Measurements from ENCODE around the gene GRIN2D.

Gene GRIN2D

GRCh38 chr19:48405850-48406249, 12.4 kb downstream of the GRIN2D start:
- no peak for TF ChIP-seq CTCF (conservative IDR thresholded peaks at IDR 0.05; ENCODE audit: low read depth)
- ChIA-PET CTCF (no interaction called here), POLR2A (ENCODE audit: low non-redundant PET) (no interaction called here)
- DNase-seq (ENCODE audit: low spot score): no peak
- H3K27ac ChIP-seq: no peak overlapping the region

- TF ChIP-seq CTCF (conservative IDR thresholded peaks at IDR 0.05; ENCODE audit: low read depth): no peak
- DNase-seq (ENCODE audit: low spot score): no peak
- ChIA-PET POLR2A (ENCODE audit: low non-redundant PET) (no interaction called here), CTCF (interaction anchor here (0.5 to 0.7 kb wide), 2 partner anchors 76 to 123 kb away, joined by 3 read pairs; no protein-coding TSS in a partner anchor)
- peak overlapping the region; percentile 44 for H3K27ac ChIP-seq
Observed at GRCh38 chr19:48413879-48414587, 20.6 kb downstream of the GRIN2D start.

- H3K27ac ChIP-seq: no peak overlapping the region
- POLR2A ChIA-PET (ENCODE audit: low non-redundant PET): no interaction called here
- DNase-seq (ENCODE audit: low spot score): peak; percentile 71
- CTCF ChIA-PET: interaction anchor here (0.5 kb wide), 1 partner anchor 149 kb away, joined by 3 read pairs; no protein-coding TSS in a partner anchor
- TF ChIP-seq CTCF (conservative IDR thresholded peaks at IDR 0.05; ENCODE audit: low read depth): no peak
Observed at GRCh38 chr19:48415395-48415794, 21.9 kb downstream of the GRIN2D start.

GRCh38 chr19:48415806-48416221, 22.3 kb downstream of the GRIN2D start:
- no peak for DNase-seq (ENCODE audit: low spot score)
- ChIA-PET POLR2A (ENCODE audit: low non-redundant PET) (no interaction called here), CTCF (no interaction called here)
- TF ChIP-seq CTCF (conservative IDR thresholded peaks at IDR 0.05; ENCODE audit: low read depth): no peak
- 0 out of 2 replicates have a peak overlapping the region, but pooled peaks have one; percentile 12 for H3K27ac ChIP-seq

GRCh38 chr19:48417421-48417820, 24.0 kb downstream of the GRIN2D start:
- no peak for DNase-seq (ENCODE audit: low spot score)
- TF ChIP-seq CTCF (conservative IDR thresholded peaks at IDR 0.05; ENCODE audit: low read depth): no peak
- ChIA-PET CTCF (interaction anchor here (0.6 kb wide), 1 partner anchor 56 kb away, joined by 3 read pairs; no protein-coding TSS in a partner anchor), POLR2A (ENCODE audit: low non-redundant PET) (no interaction called here)
- H3K27ac ChIP-seq: 0 out of 2 replicates have a peak overlapping the region, but pooled peaks have one; percentile 4

GRCh38 chr19:48418317-48419064, 25.0 kb downstream of the GRIN2D start:
- CTCF ChIA-PET: interaction anchor here (0.6 kb wide), 1 partner anchor 11 kb away, joined by 3 read pairs; no protein-coding TSS in a partner anchor
- POLR2A ChIA-PET (ENCODE audit: low non-redundant PET): no interaction called here
- DNase-seq (ENCODE audit: low spot score): no peak
- TF ChIP-seq CTCF (conservative IDR thresholded peaks at IDR 0.05; ENCODE audit: low read depth): no peak
- H3K27ac ChIP-seq: peak overlapping the region; percentile 13; the same call in 1 of the 2 replicates
